ENCODE results near the gene ING5.

ING5 gene

GRCh38 chr2:241760301-241760771 is 58.5 kb downstream of the ING5 start:
- no peak for DNase-seq (ENCODE audit: low spot score)

- no peak for DNase-seq (ENCODE audit: low spot score)
Measured at GRCh38 chr2:241762321-241762932, 60.6 kb downstream of the ING5 start.

GRCh38 chr2:241762933-241763369 is 61.1 kb downstream of the ING5 start:
- no peak for DNase-seq (ENCODE audit: low spot score)

- DNase-seq (ENCODE audit: low spot score): no peak
Measured at GRCh38 chr2:241763551-241764274, 61.9 kb downstream of the ING5 start.

- no peak for DNase-seq (ENCODE audit: low spot score)
Measured at GRCh38 chr2:241764275-241765241, 62.7 kb downstream of the ING5 start.

- no peak for DNase-seq (ENCODE audit: low spot score)
Measured at GRCh38 chr2:241767464-241768250, 65.8 kb downstream of the ING5 start.

GRCh38 chr2:241768251-241768711 is 66.4 kb downstream of the ING5 start:
- no peak for DNase-seq (ENCODE audit: low spot score)

- DNase-seq (ENCODE audit: low spot score): no peak
Measured at GRCh38 chr2:241768850-241769249, 67.0 kb downstream of the ING5 start.

- DNase-seq (ENCODE audit: low spot score): no peak
Measured at GRCh38 chr2:241769819-241770184, 68.0 kb downstream of the ING5 start.

GRCh38 chr2:241770185-241770935 is 68.5 kb downstream of the ING5 start:
- no peak for DNase-seq (ENCODE audit: low spot score)

- no peak for DNase-seq (ENCODE audit: low spot score)
Measured at GRCh38 chr2:241770936-241771285, 69.1 kb downstream of the ING5 start.

GRCh38 chr2:241771286-241772062 is 69.6 kb downstream of the ING5 start:
- no peak for DNase-seq (ENCODE audit: low spot score)

GRCh38 chr2:241772063-241772499 is 70.2 kb downstream of the ING5 start:
- DNase-seq (ENCODE audit: low spot score): no peak

- no peak for DNase-seq (ENCODE audit: low spot score)
Measured at GRCh38 chr2:241773511-241774418, 71.9 kb downstream of the ING5 start.

GRCh38 chr2:241774419-241775222 is 72.8 kb downstream of the ING5 start:
- DNase-seq (ENCODE audit: low spot score): no peak

- DNase-seq (ENCODE audit: low spot score): no peak
Measured at GRCh38 chr2:241775223-241776177, 73.7 kb downstream of the ING5 start.
